Measurements from ENCODE around the gene RYR1. TPM values are rescaled to one million over a fixed set of nuclear protein-coding genes. Genes with fewer than 3 reads are reported as not detected.
"Not testable (repeated sequence)": the region's sequence is repeated elsewhere in the genome, so short reads cannot be mapped to it uniquely, and the experiment has no call there.

The RYR1 gene
- total RNA-seq, 3 donors from 2014 or later: 0.46 to 2.5 (median 1.3) TPM

- H3K4me3 ChIP-seq: no peak overlapping the region
- intact Hi-C loops (cut with DNase I, micrococcal nuclease): no loop called here
- DNase-seq (no peak), ATAC-seq (no peak)
- no peaks in the 10 kb centered on the region for H3K4me1 ChIP-seq (ENCODE audit: low read depth)
- H3K36me3 ChIP-seq (ENCODE audit: low read depth): no peaks in the 10 kb centered on the region
- TF ChIP-seq CTCF (IDR thresholded peaks at IDR 0.05): no peak
- H3K9me3 ChIP-seq: no peaks in the 10 kb centered on the region
Measured at GRCh38 chr19:38411041-38411712, 22.3 kb upstream of the RYR1 start.

- DNase-seq; H3K9me3 ChIP-seq; intact Hi-C loops (cut with DNase I, micrococcal nuclease); H3K36me3 ChIP-seq (ENCODE audit: low read depth); ATAC-seq; H3K4me3 ChIP-seq; H3K4me1 ChIP-seq (ENCODE audit: low read depth): not testable (repeated sequence)
Measured at GRCh38 chr19:38411898-38412297, 21.6 kb upstream of the RYR1 start.

GRCh38 chr19:38412491-38412890 is 21.0 kb upstream of the RYR1 start:
- DNase-seq: no peak
- intact Hi-C loops (cut with DNase I, micrococcal nuclease): no loop called here
- no peaks in the 10 kb centered on the region for H3K9me3 ChIP-seq
- no peak for TF ChIP-seq CTCF (IDR thresholded peaks at IDR 0.05)
- no peaks in the 10 kb centered on the region for H3K36me3 ChIP-seq (ENCODE audit: low read depth)
- ATAC-seq: no peak
- H3K4me3 ChIP-seq: no peak overlapping the region
- H3K4me1 ChIP-seq (ENCODE audit: low read depth): no peaks in the 10 kb centered on the region

- intact Hi-C loops (cut with DNase I, micrococcal nuclease): no loop called here
Measured at GRCh38 chr19:38412961-38413360, 20.5 kb upstream of the RYR1 start.

GRCh38 chr19:38413416-38413815 is 20.1 kb upstream of the RYR1 start:
- ATAC-seq: no peak
- no peak for TF ChIP-seq CTCF (IDR thresholded peaks at IDR 0.05)
- Histone ChIP-seq H3K4me3 (no peak overlapping the region), H3K4me1 (ENCODE audit: low read depth) (peaks cover 8% of the 10 kb centered on the region), H3K9me3 (no peaks in the 10 kb centered on the region), H3K36me3 (ENCODE audit: low read depth) (no peaks in the 10 kb centered on the region)
- DNase-seq: no peak
- intact Hi-C loops (cut with DNase I, micrococcal nuclease): no loop called here

More at GRCh38 chr19:38412961-38413360, 20.5 kb upstream of the RYR1 start:
- Histone ChIP-seq H3K9me3 (no peaks in the 10 kb centered on the region), H3K36me3 (ENCODE audit: low read depth) (no peaks in the 10 kb centered on the region), H3K4me1 (ENCODE audit: low read depth) (peaks cover 3% of the 10 kb centered on the region), H3K4me3 (no peak overlapping the region)
- ATAC-seq (no peak), DNase-seq (no peak)
- TF ChIP-seq CTCF (IDR thresholded peaks at IDR 0.05): no peak

- Histone ChIP-seq H3K36me3 (ENCODE audit: low read depth) (no peaks in the 10 kb centered on the region), H3K4me1 (ENCODE audit: low read depth) (peaks cover 8% of the 10 kb centered on the region), H3K9me3 (no peaks in the 10 kb centered on the region), H3K4me3 (no peak overlapping the region)
- ATAC-seq (no peak), DNase-seq (no peak)
- TF ChIP-seq CTCF (IDR thresholded peaks at IDR 0.05): no peak
- intact Hi-C loops (cut with DNase I, micrococcal nuclease): no loop called here
Measured at GRCh38 chr19:38417146-38417543, 16.3 kb upstream of the RYR1 start.

Measured in mucosa of descending colon (tissue), 3 donors.